ENCODE results near the gene SLMAP.

DNA sequence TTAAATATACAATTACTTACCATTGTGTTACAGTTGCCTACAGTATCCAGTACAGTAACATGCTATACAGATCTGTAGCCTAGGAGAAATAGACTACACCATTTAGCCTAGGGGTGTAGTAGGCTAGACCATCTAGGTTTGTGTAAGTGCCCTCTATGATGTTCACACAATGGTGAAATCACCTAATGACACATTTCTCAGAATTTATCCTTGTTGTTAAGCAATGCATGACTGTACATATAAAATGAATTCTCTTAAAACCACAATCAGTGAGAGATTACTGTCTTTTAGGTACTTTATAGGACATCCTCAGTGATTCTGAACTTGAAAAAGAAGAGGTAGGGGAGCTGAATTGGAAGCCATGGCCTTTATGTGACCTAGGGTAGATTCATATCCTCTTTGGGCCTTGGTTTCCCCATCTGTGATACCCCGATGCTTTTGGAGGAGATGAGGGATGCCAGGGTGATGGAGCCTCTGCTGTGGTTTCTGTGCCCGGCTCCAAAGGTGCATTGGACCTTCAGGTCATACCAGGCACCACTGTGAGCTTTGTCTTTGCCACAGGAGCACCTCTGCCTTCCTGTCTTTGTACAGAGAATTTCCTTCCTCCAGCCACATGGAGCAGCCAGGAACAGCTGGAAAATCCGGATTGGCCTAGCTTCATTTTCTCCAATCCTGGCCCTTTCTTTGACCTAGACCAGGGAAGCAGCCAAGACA is 200.2 kb downstream of the SLMAP start:
- TF ChIP-seq, protein P1, sequence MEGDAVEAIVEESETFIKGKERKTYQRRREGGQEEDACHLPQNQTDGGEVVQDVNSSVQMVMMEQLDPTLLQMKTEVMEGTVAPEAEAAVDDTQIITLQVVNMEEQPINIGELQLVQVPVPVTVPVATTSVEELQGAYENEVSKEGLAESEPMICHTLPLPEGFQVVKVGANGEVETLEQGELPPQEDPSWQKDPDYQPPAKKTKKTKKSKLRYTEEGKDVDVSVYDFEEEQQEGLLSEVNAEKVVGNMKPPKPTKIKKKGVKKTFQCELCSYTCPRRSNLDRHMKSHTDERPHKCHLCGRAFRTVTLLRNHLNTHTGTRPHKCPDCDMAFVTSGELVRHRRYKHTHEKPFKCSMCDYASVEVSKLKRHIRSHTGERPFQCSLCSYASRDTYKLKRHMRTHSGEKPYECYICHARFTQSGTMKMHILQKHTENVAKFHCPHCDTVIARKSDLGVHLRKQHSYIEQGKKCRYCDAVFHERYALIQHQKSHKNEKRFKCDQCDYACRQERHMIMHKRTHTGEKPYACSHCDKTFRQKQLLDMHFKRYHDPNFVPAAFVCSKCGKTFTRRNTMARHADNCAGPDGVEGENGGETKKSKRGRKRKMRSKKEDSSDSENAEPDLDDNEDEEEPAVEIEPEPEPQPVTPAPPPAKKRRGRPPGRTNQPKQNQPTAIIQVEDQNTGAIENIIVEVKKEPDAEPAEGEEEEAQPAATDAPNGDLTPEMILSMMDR (IDR thresholded peaks at IDR 0.05), result no peak
- TF ChIP-seq POLR2A (IDR thresholded peaks at IDR 0.05), result no peak
- no peak for TF ChIP-seq POLR2AphosphoS5 (IDR thresholded peaks at IDR 0.05)
- no peak for TF ChIP-seq EP300 (IDR thresholded peaks at IDR 0.05)

Measured in suprapubic skin (tissue), 4 donors.